DND-41 (cell line): ENCODE data around the gene RRP36.

Experiments used
- ATAC-seq: fragments of 200-7000 bp; cut with Tn5 transposase; 3 replicates; pipeline ENCODE4 v1.9.1; 2021; ENCODE audit warnings: low read depth; ENCODE audit not compliant: insufficient read depth
- DNase-seq: peaks from one replicate; pipeline ENCODE4 v3.0.0-alpha.2; 2020
- H2AFZ ChIP-seq: 2 replicates; pipeline ENCODE4 v1.6.0; 2012; ENCODE audit warnings: low read depth, low read length
- H3K27ac ChIP-seq: 2 replicates; pipeline ENCODE4 v1.5.1; 2012; ENCODE audit warnings: low read length, inconsistent platforms
- H3K27me3 ChIP-seq: fragments of 200-600 bp; sonication (generic); 2 replicates; pipeline ENCODE4 v1.6.0; 2012; ENCODE audit warnings: low read length, mild to moderate bottlenecking, inconsistent platforms; ENCODE audit not compliant: insufficient read depth, poor library complexity
- H3K36me3 ChIP-seq: 2 replicates; pipeline ENCODE4 v1.5.1; 2012; ENCODE audit warnings: low read length, inconsistent platforms; ENCODE audit not compliant: insufficient read depth
- H3K4me1 ChIP-seq: 2 replicates; pipeline ENCODE4 v1.5.1; 2012; ENCODE audit warnings: mild to moderate bottlenecking, low read length; ENCODE audit not compliant: insufficient read depth
- H3K4me2 ChIP-seq: 2 replicates; pipeline ENCODE4 v1.6.0; 2012; ENCODE audit warnings: mild to moderate bottlenecking, moderate library complexity, low read length, inconsistent platforms; ENCODE audit not compliant: insufficient read depth
- H3K4me3 ChIP-seq, 2 experiments: fragments of 200-600 bp in 1 of 2; shearing (Covaris generic) in 1 of 2; 2 replicates each; pipeline ENCODE4 v1.5.1; 2012 to 2016; ENCODE audit warnings: inconsistent platforms in 2 of 2, low read length in 2 of 2, mild to moderate bottlenecking in 2 of 2, low read depth in 1 of 2, moderate library complexity in 1 of 2
- H3K79me2 ChIP-seq: 2 replicates; pipeline ENCODE4 v1.6.0; 2012; ENCODE audit warnings: low read length, inconsistent platforms; ENCODE audit not compliant: insufficient read depth
- H3K9ac ChIP-seq: 2 replicates; pipeline ENCODE4 v1.6.0; 2012; ENCODE audit warnings: low read depth, mild to moderate bottlenecking, inconsistent platforms, low read length, moderate library complexity
- H3K9me3 ChIP-seq: 2 replicates; pipeline ENCODE4 v1.5.1; 2012; ENCODE audit warnings: low read length, moderate library complexity, mild to moderate bottlenecking, inconsistent platforms; ENCODE audit not compliant: insufficient read depth, severe bottlenecking
- H4K20me1 ChIP-seq: 2 replicates; pipeline ENCODE4 v1.6.0; 2012; ENCODE audit warnings: low read length; ENCODE audit not compliant: insufficient read depth
- CTCF ChIP-seq: IDR thresholded peaks from 2 replicates; pipeline ENCODE4 v1.5.1; 2012; ENCODE audit warnings: borderline replicate concordance, low read length, moderate library complexity, mild to moderate bottlenecking; ENCODE audit not compliant: poor library complexity, severe bottlenecking; ENCODE audit errors: extremely low read depth
- EZH2 ChIP-seq: IDR thresholded peaks from 3 replicates; pipeline ENCODE4 v1.6.1; 2012; ENCODE audit warnings: borderline replicate concordance, low read depth, mild to moderate bottlenecking, moderate library complexity, low read length, inconsistent platforms; ENCODE audit not compliant: severe bottlenecking

The RRP36 gene

DNA sequence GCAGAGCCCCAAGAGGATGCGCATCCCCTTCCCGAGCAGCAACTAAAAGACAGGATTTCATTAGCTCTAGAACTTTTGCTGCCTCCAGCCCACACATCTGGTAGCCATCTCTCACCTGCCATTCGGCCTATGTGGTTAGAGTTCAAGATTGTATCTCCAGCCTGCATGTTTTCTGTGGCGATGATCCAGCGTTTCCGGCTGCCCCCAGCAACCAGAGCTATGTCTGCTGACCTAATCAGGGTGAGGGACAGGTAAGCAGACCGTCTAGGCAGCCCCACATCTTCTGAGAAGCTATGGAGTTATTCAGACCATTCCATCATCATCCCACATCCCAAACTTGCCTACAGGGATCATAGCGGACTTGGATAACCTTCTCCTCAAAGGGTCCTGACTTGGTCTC lies 34.5 kb downstream of the RRP36 start:
- Histone ChIP-seq H3K4me3 (no peak overlapping the region), H3K9me3 (no peaks in the 10 kb centered on the region), H3K27me3 (no peaks in the 10 kb centered on the region), H2AFZ (no peak overlapping the region), H3K9ac (no peak overlapping the region), H3K4me1 (peaks cover 60% of the 10 kb centered on the region), H3K36me3 (peaks cover 22% of the 10 kb centered on the region), H4K20me1 (0 out of 2 replicates have a peak, but pooled peaks cover 2% of the 10 kb centered on the region), H3K4me2 (no peak overlapping the region), H3K27ac (no peak overlapping the region), H3K79me2 (peaks cover 48% of the 10 kb centered on the region)
- DNase-seq (no peak), ATAC-seq (no peak)
- TF ChIP-seq EZH2 (no peak), CTCF (no peak)

- peak overlapping the region; percentile 80; the same call in 1 of the 2 replicates for H2AFZ ChIP-seq
- ATAC-seq, result no peak
Measured at GRCh38 chr6:43058531-43058930, 37.1 kb downstream of the RRP36 start.

DNA sequence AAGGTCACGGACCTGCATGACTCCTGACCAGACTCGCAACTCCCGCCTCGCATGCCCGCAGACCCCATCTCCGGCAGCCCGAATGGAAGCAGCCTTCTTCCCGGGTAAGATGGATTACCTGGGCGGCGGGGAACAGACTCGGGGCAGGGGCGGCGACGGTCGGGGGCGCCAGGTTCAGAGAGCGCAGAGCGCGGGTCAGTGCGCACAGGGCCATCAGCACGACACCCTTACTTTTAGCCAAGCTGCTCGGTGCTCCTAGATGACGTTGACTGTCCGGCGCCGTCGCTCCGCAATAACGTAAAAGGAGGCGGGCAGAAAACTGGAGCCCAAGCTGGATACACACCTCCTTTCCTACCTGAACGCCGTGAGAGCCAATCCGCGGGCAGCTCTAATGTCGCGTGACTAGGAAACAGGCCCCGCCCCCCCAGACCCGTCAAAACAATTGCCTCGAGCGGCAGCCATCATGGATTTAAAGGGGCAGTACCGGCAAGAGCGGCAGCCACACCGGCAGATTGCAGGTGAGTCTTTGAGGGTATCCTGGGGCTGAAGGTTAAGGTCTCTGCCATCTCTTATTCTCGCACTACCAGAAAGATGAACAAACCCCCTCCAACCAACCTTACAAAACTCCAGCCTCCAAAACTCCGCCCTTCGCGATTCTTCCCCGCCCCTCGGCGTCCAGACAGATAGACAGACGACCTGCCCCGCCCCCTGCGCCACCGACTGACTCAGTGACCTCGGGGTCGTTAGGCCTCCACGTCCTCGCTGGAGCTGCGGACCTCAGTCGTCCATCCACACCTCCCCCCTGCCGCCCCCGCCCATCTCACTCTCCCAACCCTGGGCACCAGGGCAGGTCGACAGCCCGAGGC lies 38.0 kb downstream of the RRP36 start, which contains the start of the genes KLC4 and MRPL2:
Gene KLC4 (plus strand): TSS at position 464 of the 866 bp plus-strand sequence. CDS start 1,705 bp downstream, outside the sequence.
Gene MRPL2 (minus strand): TSS at position 267 of the 866 bp plus-strand sequence. CDS start 53 bp downstream, at position 214.
- no peaks in the 10 kb centered on the region for H3K9me3 ChIP-seq
- peaks cover 22% of the 10 kb centered on the region for H3K36me3 ChIP-seq
- peak within 1 kb of the TSS; percentile 85 for H2AFZ ChIP-seq
- no peaks in the 10 kb centered on the region for H3K27me3 ChIP-seq
- DNase-seq, result peak; percentile 98
- ATAC-seq, result peak; percentile 97
- TF ChIP-seq CTCF (no peak), EZH2 (no peak)
- H3K4me1 ChIP-seq, result peaks cover 34% of the 10 kb centered on the region
- peak within 1 kb of the TSS; percentile 86 for H3K27ac ChIP-seq
- H3K4me2 ChIP-seq, result peak within 1 kb of the TSS; percentile 95
- H3K79me2 ChIP-seq, result peaks cover 29% of the 10 kb centered on the region
- peak within 1 kb of the TSS; percentile 65 for H3K9ac ChIP-seq
- peak within 1 kb of the TSS; percentile 56 to 78 for H3K4me3 ChIP-seq
- H4K20me1 ChIP-seq, result 0 out of 2 replicates have a peak, but pooled peaks cover 2% of the 10 kb centered on the region

More at GRCh38 chr6:43058531-43058930, 37.1 kb downstream of the RRP36 start:
- DNase-seq, result no peak
- Histone ChIP-seq H4K20me1 (0 out of 2 replicates have a peak, but pooled peaks cover 2% of the 10 kb centered on the region), H3K27ac (peak overlapping the region; percentile 73), H3K36me3 (peaks cover 22% of the 10 kb centered on the region), H3K27me3 (no peaks in the 10 kb centered on the region), H3K9me3 (no peaks in the 10 kb centered on the region), H3K4me1 (peaks cover 40% of the 10 kb centered on the region), H3K79me2 (peaks cover 33% of the 10 kb centered on the region), H3K9ac (peak overlapping the region; percentile 65), H3K4me2 (peak overlapping the region; percentile 95), H3K4me3 (peak overlapping the region; percentile 56 to 78)
- TF ChIP-seq EZH2, result no peak
- TF ChIP-seq CTCF, result no peak
